Ishikawa (cell line): ENCODE results near the gene FOXQ1.

Experiments used
- CEBPB ChIP-seq: IDR thresholded peaks from 2 replicates; pipeline ENCODE4 v1.6.1; 2012
- CREB1 ChIP-seq: IDR thresholded peaks from 2 replicates; pipeline ENCODE4 v1.6.1; 2012; ENCODE audit warnings: low read depth
- EGR1 ChIP-seq: IDR thresholded peaks from 2 replicates; pipeline ENCODE4 v1.6.1; 2012
- EP300 ChIP-seq: IDR thresholded peaks from 2 replicates; pipeline ENCODE4 v1.6.1; 2012; ENCODE audit warnings: borderline replicate concordance
- FOXM1 ChIP-seq: IDR thresholded peaks from 2 replicates; pipeline ENCODE4 v1.6.1; 2012; ENCODE audit warnings: low read depth, borderline replicate concordance
- MAX ChIP-seq: IDR thresholded peaks from 2 replicates; pipeline ENCODE4 v1.6.1; 2012
- NFIC ChIP-seq: IDR thresholded peaks from 2 replicates; pipeline ENCODE4 v1.6.1; 2012
- RAD21 ChIP-seq: IDR thresholded peaks from 2 replicates; pipeline ENCODE4 v1.6.1; 2012; ENCODE audit warnings: low read depth
- REST ChIP-seq: IDR thresholded peaks from 2 replicates; pipeline ENCODE4 v1.6.1; 2012; ENCODE audit warnings: low read depth, mild to moderate bottlenecking
- TAF1 ChIP-seq: IDR thresholded peaks from 2 replicates; pipeline ENCODE4 v1.6.1; 2012; ENCODE audit warnings: low read depth, mild to moderate bottlenecking
- TCF12 ChIP-seq: IDR thresholded peaks from 2 replicates; pipeline ENCODE4 v1.6.1; 2012; ENCODE audit warnings: low read depth
- TEAD4 ChIP-seq: IDR thresholded peaks from 2 replicates; pipeline ENCODE4 v1.6.1; 2012
- USF1 ChIP-seq: IDR thresholded peaks from 2 replicates; pipeline ENCODE4 v1.6.1; 2012
- YY1 ChIP-seq: IDR thresholded peaks from 2 replicates; pipeline ENCODE4 v1.6.1; 2012; ENCODE audit warnings: low read depth
- ZBTB7A ChIP-seq: IDR thresholded peaks from 2 replicates; pipeline ENCODE4 v1.6.1; 2012; ENCODE audit warnings: low read depth

Gene FOXQ1

GRCh38 chr6:1306133-1306532 lies 5.8 kb upstream of the FOXQ1 start:
- TF ChIP-seq TEAD4 (no peak), REST (no peak), TCF12 (no peak), CEBPB (no peak), TAF1 (no peak), RAD21 (no peak), ZBTB7A (no peak), CREB1 (no peak), MAX (no peak), EP300 (no peak), FOXM1 (no peak), YY1 (no peak), NFIC (no peak)

- TF ChIP-seq USF1 (no peak), ZBTB7A (no peak), EP300 (no peak), NFIC (no peak), CEBPB (no peak), YY1 (no peak), EGR1 (no peak), MAX (no peak), FOXM1 (no peak), TEAD4 (no peak), RAD21 (no peak), REST (no peak), TCF12 (no peak), CREB1 (no peak), TAF1 (no peak)
Measured at GRCh38 chr6:1309366-1309765, 2.5 kb upstream of the FOXQ1 start.

GRCh38 chr6:1310628-1311399 lies 1.1 kb upstream of the FOXQ1 start:
- TF ChIP-seq MAX = no peak
- no peak for TF ChIP-seq EP300
- TF ChIP-seq CREB1 = no peak
- TF ChIP-seq CEBPB = no peak
- TF ChIP-seq NFIC = no peak
- TF ChIP-seq REST = no peak
- TF ChIP-seq YY1 = no peak
- TF ChIP-seq RAD21 = no peak

GRCh38 chr6:1312203-1312472 lies 240 bp downstream of the FOXQ1 start:
- TF ChIP-seq CEBPB (no peak), NFIC (no peak), MAX (no peak), EP300 (no peak), TCF12 (no peak), TAF1 (no peak), EGR1 (no peak), YY1 (no peak)
